DOHH2 (cell line): ENCODE results near the gene TMEM61.

Source experiments
- EZH2phosphoT487 ChIP-seq: fragments of 200-600 bp; sonication (generic); IDR thresholded peaks from 2 replicates; pipeline ENCODE4 v1.6.1; 2017; ENCODE audit warnings: borderline replicate concordance, mild to moderate bottlenecking, antibody characterized with exemption, low read length, moderate library complexity, mixed read lengths
- TF ChIP-seq, protein P1 (sequence below): fragments of 200-600 bp; sonication (generic); IDR thresholded peaks from one replicate; pipeline ENCODE4 v1.5.1; 2014; ENCODE audit warnings: antibody characterized with exemption, mild to moderate bottlenecking, low read depth, low read length; ENCODE audit not compliant: poor library complexity, severe bottlenecking

DNA sequence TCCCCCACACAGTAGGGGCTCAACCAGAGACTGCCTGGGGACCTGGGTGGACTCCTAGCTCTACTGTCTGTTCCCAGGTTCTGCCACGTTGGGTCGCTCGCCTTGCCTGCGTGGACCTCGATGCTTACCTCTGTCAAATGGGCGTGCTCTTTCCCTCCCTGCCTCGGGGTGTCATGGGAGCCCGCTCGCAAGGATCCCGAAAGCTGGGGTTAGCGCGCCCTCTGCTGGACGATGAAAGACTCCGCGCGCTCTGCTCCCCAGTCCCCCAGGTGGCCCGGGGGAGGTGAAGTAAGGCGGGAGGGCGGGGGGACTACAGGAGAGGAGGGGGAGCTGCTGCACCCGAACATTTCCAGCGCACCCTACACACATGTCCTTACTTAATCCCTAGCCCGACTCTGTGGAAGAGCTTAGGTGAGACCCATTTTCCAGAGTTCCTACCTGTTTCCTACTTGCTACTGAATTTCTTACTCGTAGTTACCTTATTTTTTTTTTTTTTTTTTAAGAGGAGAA is 16.0 kb downstream of the TMEM61 start:
- TF ChIP-seq, protein P1, sequence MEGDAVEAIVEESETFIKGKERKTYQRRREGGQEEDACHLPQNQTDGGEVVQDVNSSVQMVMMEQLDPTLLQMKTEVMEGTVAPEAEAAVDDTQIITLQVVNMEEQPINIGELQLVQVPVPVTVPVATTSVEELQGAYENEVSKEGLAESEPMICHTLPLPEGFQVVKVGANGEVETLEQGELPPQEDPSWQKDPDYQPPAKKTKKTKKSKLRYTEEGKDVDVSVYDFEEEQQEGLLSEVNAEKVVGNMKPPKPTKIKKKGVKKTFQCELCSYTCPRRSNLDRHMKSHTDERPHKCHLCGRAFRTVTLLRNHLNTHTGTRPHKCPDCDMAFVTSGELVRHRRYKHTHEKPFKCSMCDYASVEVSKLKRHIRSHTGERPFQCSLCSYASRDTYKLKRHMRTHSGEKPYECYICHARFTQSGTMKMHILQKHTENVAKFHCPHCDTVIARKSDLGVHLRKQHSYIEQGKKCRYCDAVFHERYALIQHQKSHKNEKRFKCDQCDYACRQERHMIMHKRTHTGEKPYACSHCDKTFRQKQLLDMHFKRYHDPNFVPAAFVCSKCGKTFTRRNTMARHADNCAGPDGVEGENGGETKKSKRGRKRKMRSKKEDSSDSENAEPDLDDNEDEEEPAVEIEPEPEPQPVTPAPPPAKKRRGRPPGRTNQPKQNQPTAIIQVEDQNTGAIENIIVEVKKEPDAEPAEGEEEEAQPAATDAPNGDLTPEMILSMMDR, result peak; percentile 92
- no peak for TF ChIP-seq EZH2phosphoT487
